Dendritic cell treated with granulocyte-macrophage colony-stimulating factor and Interleukin-4, amounts not matched to agents 40 ng/mL and 50 ng/mL, for 4 days (primary cell): ENCODE measurements around the gene CRACR2A.
A peak's percentile ranks its signal among the peaks of the same experiment; 100 is the strongest.

ENCODE experiments used
- H3K27ac Mint-ChIP-seq: one replicate; pipeline ENCODE4 v1.8.0; 2022; ENCODE audit warnings: mild to moderate bottlenecking, mixed read lengths
- H3K27me3 Mint-ChIP-seq: one replicate; pipeline ENCODE4 v1.8.0; 2022; ENCODE audit warnings: mild to moderate bottlenecking, mixed read lengths
- H3K36me3 Mint-ChIP-seq: one replicate; pipeline ENCODE4 v1.8.0; 2022; ENCODE audit warnings: low read depth, mixed read lengths
- H3K4me1 Mint-ChIP-seq: one replicate; pipeline ENCODE4 v1.8.0; 2022; ENCODE audit warnings: low read depth, mixed read lengths
- H3K4me3 Mint-ChIP-seq: one replicate; pipeline ENCODE4 v1.8.0; 2022; ENCODE audit warnings: mild to moderate bottlenecking, moderate library complexity, mixed read lengths
- H3K9me3 Mint-ChIP-seq: one replicate; pipeline ENCODE4 v1.8.0; 2022; ENCODE audit warnings: mixed read lengths
- intact Hi-C: fragments of 100-400 bp; cut with micrococcal nuclease; formaldehyde crosslinking; loops from one replicate; pipeline ENCODE4 v1.15.0; 2022

The CRACR2A gene

DNA sequence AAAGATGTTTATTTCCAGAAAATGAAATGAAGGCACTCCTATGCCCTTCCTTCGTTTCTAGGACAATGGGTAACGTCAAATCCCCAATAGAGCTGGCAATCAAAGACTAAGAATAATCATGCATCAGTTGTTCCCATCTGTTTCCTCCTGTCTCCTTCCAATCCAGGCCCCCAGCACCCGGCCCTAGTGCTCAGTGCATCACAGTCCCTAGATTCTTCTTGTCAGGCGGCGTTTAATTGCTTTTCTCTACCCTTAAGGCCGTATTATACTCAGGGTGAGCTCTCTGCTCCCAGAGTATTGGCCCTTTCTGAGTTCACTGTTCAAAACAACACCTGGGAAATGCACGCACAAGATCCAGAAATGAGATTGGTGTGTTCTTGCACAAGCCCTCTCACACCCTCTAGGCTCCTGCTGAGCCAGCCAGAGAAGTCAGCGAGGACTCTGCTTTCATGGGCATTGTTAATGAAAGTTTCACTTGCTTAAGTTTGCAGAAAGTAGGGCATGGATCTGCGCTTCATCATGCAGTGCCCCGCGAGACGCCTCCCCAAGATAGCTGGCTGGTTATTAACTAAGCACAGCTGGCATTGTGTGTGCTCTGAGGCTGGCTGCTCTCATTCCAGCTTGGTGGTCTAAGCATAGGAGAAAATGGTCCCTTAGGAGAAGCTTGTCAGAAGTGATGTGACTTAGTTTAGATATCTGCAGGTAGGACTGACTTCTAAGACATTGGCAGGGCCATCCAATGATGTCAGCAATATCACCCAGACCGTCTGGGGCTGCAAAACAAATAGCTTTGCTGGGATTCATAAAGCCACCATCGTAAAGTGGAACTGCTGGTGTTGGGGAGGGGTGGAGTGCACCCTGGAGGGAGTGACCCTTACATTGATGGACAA is 28.7 kb downstream of the CRACR2A start:
- Mint-ChIP-seq H3K27me3 (peaks cover 8% of the 10 kb centered on the region), H3K36me3 (peaks cover 12% of the 10 kb centered on the region), H3K4me1 (peaks cover 35% of the 10 kb centered on the region), H3K9me3 (no peaks in the 10 kb centered on the region), H3K27ac (no peak overlapping the region), H3K4me3 (no peak overlapping the region)
- intact Hi-C loops: no loop called here

DNA sequence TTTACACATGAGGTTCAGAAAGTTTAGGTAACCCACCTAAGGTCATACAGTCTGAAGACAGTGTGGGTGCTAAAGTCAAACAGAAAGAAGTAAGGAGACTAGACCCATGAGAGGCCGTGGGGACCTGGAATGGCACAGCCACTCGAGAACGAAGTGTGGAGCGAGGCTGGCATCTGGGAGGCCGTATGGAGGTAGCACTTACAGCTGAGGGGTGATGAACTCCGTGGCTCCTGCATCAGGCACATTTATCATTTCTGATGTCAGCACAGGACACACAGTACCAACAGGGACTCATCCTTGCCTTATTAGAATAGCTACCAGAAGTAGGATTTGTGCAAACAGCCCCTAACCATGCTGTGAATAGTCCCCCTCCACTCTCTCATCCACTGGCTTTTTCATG is 30.5 kb downstream of the CRACR2A start:
- Mint-ChIP-seq H3K4me3 (no peak overlapping the region), H3K36me3 (peaks cover 12% of the 10 kb centered on the region), H3K27me3 (peaks cover 9% of the 10 kb centered on the region), H3K27ac (no peak overlapping the region), H3K4me1 (peaks cover 31% of the 10 kb centered on the region), H3K9me3 (no peaks in the 10 kb centered on the region)
- intact Hi-C loops: no loop called here

DNA sequence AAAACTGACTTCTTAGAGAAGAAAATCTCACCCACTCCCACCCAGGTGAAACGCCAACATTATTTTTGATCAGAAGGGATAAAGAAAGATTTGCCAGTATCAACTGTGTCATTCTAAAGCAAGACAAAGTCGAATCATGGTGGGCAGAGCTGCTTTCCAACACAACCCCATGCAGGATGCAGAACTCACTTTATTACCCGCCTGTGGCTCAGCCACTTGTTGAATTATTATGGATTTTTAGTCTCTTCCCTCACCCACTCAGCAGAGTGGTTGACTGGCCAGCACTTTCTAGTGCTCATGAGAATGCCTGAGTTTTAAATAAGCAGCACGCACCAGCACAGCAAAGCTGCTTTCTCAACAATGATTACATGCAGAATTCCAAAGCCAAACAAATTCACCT is 32.1 kb downstream of the CRACR2A start:
- Mint-ChIP-seq H3K27me3 (peaks cover 8% of the 10 kb centered on the region), H3K4me1 (peaks cover 20% of the 10 kb centered on the region), H3K4me3 (no peak overlapping the region), H3K27ac (no peak overlapping the region), H3K36me3 (peaks cover 12% of the 10 kb centered on the region), H3K9me3 (no peaks in the 10 kb centered on the region)
- intact Hi-C loops: no loop called here

DNA sequence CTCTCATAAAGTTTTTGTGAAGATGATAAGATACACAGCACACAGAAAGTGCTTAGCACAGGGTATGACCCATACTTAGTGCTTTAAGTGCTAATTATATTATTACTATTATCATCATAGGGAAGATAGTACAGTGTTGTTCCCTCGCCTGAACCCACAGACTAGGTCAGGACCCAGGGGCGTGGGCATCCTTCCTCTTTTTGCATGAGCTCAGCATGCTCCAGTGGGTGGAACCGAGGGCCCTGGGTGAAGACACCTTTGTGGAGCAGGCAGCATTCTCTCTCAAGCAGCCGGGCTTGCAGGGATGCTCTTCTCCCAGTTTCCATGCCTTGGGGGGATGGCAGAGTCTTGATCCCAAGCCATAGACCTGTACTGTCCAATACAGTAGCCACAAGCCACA is 34.8 kb downstream of the CRACR2A start:
- Mint-ChIP-seq H3K4me3 (peak overlapping the region; percentile 14), H3K9me3 (no peaks in the 10 kb centered on the region), H3K27ac (no peak overlapping the region), H3K27me3 (peaks cover 6% of the 10 kb centered on the region), H3K36me3 (peaks cover 3% of the 10 kb centered on the region), H3K4me1 (peaks cover 20% of the 10 kb centered on the region)
- intact Hi-C loops: no loop called here

DNA sequence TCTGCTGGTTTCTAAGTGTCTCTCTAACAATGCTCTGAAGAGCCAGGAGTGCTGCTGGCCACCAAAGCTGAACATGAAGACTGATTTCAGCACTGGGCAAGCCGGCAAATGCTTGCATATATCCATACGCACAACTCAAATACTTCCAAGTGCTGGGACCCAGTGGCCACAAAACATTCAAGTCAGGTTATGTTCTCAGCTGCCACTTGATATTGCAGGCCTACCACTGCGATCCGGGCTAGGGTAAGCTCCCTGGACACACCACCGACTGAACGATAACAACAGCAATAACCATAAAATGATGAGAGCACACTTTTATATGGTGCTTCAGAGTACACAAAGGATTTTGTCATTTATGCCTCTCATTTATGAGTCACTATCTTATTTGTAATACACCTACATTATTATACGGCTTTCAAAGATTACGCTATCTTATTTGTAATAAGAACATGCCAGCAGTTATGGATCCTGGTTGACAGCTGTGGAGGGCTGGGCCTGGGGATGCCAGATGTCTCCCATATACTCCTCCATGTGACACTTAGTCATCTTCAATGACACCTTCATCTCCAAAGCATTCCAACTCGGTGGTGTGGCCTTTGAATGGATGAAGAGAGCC is 35.5 kb downstream of the CRACR2A start:
- H3K27me3 Mint-ChIP-seq: peaks cover 6% of the 10 kb centered on the region
- H3K27ac Mint-ChIP-seq: no peak overlapping the region
- H3K36me3 Mint-ChIP-seq: peaks cover 8% of the 10 kb centered on the region
- no peak overlapping the region for H3K4me3 Mint-ChIP-seq
- intact Hi-C loops: no loop called here
- peaks cover 20% of the 10 kb centered on the region for H3K4me1 Mint-ChIP-seq
- H3K9me3 Mint-ChIP-seq: no peaks in the 10 kb centered on the region

DNA sequence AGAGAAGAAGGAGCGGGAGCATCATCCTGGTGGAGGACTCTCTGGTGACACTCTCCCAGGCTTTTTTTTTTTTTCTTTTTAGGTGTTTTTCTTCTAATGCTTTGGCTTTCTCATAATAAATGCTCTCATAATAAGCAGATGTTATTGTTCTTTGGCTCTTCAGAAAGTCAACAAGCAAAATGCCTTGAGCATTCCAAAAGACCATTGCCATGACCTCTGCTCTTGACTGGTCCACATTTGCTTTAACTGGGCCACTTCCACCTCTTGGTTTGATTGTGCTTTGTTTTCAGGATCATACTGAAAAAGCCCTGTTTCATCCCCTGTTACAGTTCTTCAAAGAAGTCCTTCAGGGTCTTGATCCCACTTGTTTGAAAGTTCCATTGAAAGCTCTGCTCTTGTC is 36.9 kb downstream of the CRACR2A start:
- no peaks in the 10 kb centered on the region for H3K9me3 Mint-ChIP-seq
- peaks cover 12% of the 10 kb centered on the region for H3K36me3 Mint-ChIP-seq
- H3K4me1 Mint-ChIP-seq: peaks cover 20% of the 10 kb centered on the region
- no peak overlapping the region for H3K27ac Mint-ChIP-seq
- peaks cover 6% of the 10 kb centered on the region for H3K27me3 Mint-ChIP-seq
- intact Hi-C loops: no loop called here
- no peak overlapping the region for H3K4me3 Mint-ChIP-seq

DNA sequence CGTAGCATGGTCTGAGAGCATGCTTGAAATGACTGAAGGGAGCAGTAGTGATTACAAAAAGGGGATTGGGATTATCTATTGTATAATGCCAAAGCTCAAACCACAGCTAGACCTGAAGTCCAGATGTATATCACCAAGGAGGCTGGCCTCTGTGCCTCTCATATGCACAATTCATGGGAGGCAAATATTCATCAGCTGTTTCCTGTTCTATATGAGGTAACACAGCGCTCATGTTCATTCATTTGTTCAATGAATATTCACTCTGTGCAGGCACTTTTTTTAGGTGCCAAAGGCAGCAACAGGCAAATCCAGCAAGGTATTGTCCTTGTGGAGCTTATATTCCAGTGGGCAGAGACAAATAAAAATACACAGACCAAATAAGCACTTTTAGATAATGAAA is 39.0 kb downstream of the CRACR2A start:
- Mint-ChIP-seq H3K4me1 (peaks cover 21% of the 10 kb centered on the region), H3K9me3 (no peaks in the 10 kb centered on the region), H3K27me3 (peaks cover 4% of the 10 kb centered on the region), H3K36me3 (peaks cover 12% of the 10 kb centered on the region), H3K27ac (no peak overlapping the region), H3K4me3 (no peak overlapping the region)
- intact Hi-C loops: no loop called here

DNA sequence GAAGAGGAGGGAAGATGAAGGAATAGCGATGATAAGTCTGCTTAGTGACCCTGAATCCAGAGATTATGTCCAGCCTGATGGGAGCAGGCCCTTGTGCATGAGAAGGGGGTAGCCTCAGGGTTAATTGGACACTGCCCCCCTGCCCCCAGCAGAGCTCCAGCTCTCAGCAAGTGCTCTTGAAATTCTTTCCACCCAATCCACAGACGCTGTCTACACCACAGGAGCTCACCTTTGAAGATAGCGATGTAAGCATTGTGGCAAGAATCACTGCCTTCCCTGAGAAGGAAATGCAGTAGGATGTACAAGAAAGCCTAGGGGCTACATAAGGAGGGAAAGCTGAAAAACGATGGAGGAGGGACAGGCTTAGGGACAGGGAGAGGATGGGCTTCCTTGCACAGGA is 39.4 kb downstream of the CRACR2A start:
- Mint-ChIP-seq H3K9me3 (no peaks in the 10 kb centered on the region), H3K4me1 (peaks cover 20% of the 10 kb centered on the region), H3K27me3 (no peaks in the 10 kb centered on the region), H3K27ac (no peak overlapping the region), H3K4me3 (no peak overlapping the region), H3K36me3 (peaks cover 12% of the 10 kb centered on the region)
- intact Hi-C loops: no loop called here

DNA sequence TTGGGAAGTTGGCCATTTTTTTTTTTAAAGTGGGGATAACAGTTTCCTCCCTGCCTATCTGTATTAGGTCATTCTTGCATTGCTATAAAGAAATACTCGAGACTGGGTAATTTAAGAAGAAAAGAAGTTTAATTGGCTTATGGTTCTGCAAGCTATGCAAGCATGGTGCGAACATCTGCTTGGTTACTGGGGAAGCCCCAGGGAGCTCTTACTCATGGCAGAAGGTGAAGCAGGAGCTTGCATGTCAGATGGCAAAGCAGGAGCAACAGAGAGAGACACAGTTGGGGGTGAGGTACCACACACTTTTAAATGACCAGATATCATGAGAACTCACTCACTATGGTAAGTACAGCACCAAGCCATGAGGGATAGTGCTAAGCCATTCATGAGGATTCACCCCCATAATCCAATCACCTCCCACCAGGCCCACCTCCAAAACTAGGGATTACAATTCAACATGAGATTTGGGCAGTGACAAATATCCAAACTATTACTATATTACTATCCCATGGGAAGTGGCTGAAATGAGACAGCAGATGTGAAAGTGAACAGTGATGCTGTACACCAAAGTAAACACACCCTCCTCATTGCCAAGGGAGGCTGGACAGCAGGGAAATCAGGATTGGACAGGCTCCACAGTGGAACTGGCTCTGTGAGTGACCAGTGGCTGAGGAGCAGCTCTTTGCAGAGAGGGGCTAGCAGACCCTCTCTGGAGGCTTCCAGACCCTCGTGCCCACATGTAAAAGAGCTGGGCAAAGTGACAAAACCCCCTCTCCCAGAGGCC is 40.5 kb downstream of the CRACR2A start:
- peaks cover 12% of the 10 kb centered on the region for H3K36me3 Mint-ChIP-seq
- peaks cover 15% of the 10 kb centered on the region for H3K4me1 Mint-ChIP-seq
- no peaks in the 10 kb centered on the region for H3K9me3 Mint-ChIP-seq
- H3K27ac Mint-ChIP-seq: no peak overlapping the region
- H3K27me3 Mint-ChIP-seq: no peaks in the 10 kb centered on the region
- H3K4me3 Mint-ChIP-seq: no peak overlapping the region
- intact Hi-C loops: no loop called here

DNA sequence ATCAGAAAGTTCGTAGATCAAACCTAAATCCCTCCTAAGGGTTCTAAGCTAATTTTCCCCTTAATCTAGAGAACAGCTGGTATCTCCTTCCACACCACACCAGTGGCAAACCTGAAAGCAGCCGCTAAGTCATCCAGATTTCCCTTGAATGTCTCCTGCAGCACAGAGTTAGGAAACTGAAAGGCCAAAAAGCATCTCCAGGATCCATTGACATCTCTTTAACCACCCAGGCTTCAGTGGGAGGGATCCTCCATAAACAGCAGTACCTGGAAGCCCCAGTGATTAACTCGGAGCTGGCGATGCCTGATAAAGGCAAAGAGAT is 47.6 kb downstream of the CRACR2A start:
- no peaks in the 10 kb centered on the region for H3K9me3 Mint-ChIP-seq
- H3K27me3 Mint-ChIP-seq: no peaks in the 10 kb centered on the region
- no peak overlapping the region for H3K4me3 Mint-ChIP-seq
- intact Hi-C loops: no loop called here
- H3K27ac Mint-ChIP-seq: peak overlapping the region; percentile 89
- no peaks in the 10 kb centered on the region for H3K36me3 Mint-ChIP-seq
- peaks cover 29% of the 10 kb centered on the region for H3K4me1 Mint-ChIP-seq

DNA sequence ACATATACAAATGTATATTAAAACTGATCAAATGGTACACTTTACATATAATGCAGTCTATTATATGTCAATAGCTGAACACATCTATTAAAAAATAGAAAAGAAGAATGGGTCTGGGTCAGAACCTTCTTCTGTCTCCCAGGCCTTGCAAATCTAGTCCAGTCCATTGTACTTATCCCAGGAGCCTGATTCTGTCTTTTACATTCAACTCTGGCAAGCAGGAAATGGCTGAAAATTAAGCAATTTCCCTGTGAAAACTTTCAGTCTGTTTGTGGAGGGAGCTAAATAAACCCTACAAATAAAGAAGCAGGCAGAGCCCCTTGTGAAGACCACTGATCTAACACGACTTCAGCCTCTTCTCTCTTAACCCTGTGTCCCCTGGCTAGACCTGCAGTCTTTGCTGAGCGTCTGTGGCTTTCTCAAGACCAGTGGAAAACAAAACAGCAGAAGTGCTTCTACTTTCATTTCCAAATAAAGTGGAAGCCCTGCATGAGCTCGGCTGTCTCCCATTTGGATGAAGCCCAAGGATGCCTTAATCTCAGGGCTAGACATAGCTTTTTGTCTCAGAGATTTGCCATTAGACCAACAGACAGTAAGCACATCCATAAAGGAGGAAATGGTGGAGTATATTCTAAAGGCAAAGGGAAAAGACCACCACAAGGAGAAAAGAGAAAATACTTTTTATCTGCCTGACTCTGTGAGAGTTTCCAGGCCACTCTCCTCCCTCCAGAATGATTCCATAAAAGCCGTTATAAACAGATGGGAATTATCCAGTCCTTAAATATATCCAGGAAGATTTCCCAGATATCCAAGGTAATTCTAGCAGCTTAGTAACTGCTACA is 48.2 kb downstream of the CRACR2A start:
- Mint-ChIP-seq H3K4me3 (peak overlapping the region; percentile 51), H3K9me3 (no peaks in the 10 kb centered on the region), H3K27me3 (no peaks in the 10 kb centered on the region), H3K4me1 (peaks cover 23% of the 10 kb centered on the region), H3K36me3 (no peaks in the 10 kb centered on the region), H3K27ac (peak overlapping the region; percentile 89)
- intact Hi-C loops: no loop called here

DNA sequence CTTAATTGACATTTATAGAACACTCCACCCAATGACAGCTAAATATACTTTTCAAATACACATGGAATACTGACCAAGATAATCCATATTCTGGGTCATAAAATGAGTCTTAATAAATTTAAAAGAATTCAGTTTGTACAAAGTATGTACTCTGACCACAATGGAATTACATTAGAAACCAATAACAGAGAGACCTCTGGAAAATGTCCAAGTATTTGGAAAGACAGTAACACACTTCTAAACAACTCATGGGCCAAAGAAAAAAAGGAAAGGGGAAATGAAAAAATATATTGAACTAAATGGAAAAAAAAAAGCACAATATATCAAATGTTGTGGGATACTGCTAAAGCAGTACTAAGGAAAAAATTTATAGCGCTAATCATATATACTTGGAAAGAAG is 52.0 kb downstream of the CRACR2A start:
- peaks cover 23% of the 10 kb centered on the region for H3K4me1 Mint-ChIP-seq
- H3K4me3 Mint-ChIP-seq: no peak overlapping the region
- no peaks in the 10 kb centered on the region for H3K9me3 Mint-ChIP-seq
- H3K27me3 Mint-ChIP-seq: no peaks in the 10 kb centered on the region
- H3K36me3 Mint-ChIP-seq: peaks cover 11% of the 10 kb centered on the region
- intact Hi-C loops: no loop called here
- H3K27ac Mint-ChIP-seq: no peak overlapping the region

DNA sequence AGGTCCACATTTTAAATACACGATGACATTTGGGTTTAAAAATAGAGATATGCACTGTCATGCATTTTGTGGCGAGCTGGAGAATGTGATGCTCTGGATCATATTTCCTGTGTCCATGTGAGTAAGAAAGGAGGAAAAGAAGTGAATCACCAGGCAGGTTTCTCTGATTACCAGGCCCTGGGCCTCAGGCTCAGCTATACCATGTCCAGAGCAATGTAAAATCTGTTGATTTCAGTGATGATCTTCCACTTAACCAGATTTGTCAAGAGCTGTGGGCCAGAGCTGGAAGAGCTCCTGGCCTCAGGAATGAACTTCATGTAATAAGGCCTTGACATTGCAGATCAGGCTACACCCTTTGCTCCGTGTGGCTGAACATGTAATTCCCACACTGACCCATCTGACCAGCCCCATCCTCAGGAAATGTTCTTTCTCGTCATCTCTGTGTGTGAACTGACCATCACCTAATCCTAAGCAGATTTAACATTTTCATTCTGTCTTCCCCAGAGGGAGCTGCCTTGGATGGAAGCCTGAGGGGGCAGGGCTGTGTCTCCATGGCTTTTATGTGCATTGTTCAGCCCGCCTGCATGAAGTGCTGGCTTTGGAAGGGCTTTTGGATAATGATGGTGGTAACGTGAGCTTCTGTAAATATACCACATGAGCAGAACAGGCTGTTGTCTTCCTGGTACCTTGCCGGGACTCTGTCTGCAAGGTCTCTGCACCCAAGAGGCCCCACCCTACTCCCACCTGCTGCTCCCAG is 54.5 kb downstream of the CRACR2A start:
- intact Hi-C loops: no loop called here
- no peaks in the 10 kb centered on the region for H3K27me3 Mint-ChIP-seq
- H3K4me1 Mint-ChIP-seq: peaks cover 6% of the 10 kb centered on the region
- H3K9me3 Mint-ChIP-seq: no peaks in the 10 kb centered on the region
- H3K4me3 Mint-ChIP-seq: no peak overlapping the region
- peaks cover 29% of the 10 kb centered on the region for H3K36me3 Mint-ChIP-seq
- no peak overlapping the region for H3K27ac Mint-ChIP-seq
